GM19468 (cell line): Measurements from ENCODE around the gene FBXO42.
"Not testable (repeated sequence)": the region's sequence is repeated elsewhere in the genome, so short reads cannot be mapped to it uniquely, and the experiment has no call there.

Experiments used
- ATAC-seq: cut with Tn5 transposase; IDR thresholded peaks from one replicate; pipeline ENCODE4 v1.9.1; 2021; ENCODE audit warnings: mild to moderate bottlenecking, moderate library complexity, moderate number of reproducible peaks; ENCODE audit not compliant: unreplicated experiment; ENCODE audit errors: extremely low read depth

Gene FBXO42

DNA sequence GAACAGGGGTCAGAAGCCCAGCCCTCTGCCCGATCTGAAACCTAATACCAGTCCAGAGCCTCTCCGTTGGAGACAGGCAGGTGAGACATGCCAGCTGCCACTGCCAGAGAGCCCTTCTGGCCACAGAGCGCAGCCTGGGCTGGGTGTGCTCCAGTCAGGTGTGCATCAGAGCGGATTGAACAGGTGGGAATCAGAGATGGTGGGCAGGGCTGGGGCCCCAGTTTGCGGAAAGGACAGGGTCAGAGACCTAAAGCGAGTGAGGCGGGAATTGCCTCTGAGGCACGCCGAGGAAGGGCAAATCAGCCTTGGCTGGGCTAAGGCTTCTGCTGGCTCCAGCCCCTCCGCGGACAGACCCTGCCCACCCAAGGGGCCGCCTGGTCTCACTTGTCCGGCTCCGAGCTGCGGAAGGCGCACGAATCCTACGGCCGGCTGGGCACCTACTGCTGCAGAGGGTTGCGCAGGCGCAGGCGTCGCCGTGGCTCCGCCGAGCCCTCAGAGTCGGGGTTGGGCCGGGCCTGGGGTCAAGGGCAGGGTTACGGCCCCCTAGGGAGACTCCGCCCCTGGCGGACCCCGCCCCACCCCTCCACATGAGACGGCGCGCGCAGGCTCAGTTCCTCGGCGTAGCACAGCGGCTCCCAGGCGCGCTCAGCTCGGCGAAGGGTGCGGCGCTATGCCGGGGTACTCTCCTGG lies 125.6 kb downstream of the FBXO42 start:
- ATAC-seq, result no peak

DNA sequence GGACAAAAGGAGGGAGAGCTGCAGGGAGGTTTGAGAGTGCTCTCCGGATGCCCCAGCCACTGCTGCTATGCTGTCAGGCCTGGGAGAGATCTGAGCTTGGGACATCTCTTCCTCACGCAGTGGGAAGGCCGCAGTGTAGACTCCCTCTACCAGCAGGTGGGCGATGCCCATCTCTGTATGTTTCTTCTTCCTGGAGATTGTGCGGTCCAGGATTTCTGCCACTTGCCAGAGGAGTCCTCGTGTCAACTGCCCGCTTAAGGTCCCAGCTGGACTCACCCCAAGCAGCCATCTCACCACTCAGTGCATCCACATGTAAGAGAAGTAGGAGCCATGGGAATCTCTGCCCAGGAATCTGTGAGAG lies 126.2 kb downstream of the FBXO42 start:
- ATAC-seq, result no peak

DNA sequence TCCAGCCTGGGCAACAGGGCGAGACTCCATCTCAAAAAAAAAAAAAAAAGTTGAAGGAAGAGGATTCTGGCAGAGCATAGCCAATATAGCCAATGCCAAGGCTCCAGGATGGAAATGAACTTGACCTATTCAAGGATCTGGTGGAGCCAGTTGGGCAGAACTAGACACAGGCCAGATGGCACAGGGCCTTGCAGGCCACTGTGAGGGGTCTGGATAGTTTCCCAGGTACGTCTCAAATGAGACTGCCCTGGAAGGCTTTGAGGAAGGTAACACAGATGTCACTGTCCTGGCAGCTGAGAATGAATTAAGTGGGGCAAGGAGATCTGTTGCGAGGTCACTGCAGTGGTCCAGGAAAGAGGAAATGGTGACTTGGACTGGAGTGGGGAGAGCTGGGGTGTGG lies 127.8 kb downstream of the FBXO42 start:
- ATAC-seq, result no peak

DNA sequence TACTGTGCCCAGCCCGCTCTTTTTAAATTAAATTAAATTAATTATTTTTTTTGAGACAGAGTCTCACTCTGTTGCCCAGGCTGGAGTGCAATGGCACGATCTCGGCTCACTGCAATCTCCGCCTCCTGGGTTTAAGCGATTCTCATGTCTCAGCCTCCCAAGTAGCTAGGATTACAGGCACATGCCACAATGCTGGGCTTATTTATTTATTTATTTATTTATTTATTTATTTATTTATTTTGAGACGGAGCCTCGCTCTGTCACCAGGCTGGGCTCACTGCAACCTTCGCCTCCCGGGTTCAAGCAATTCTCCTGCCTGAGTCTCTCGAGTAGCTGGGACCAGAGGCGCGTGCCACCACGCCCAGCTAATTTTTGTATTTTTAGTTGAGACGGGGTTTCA lies 129.6 kb downstream of the FBXO42 start:
- not testable (repeated sequence) for ATAC-seq

DNA sequence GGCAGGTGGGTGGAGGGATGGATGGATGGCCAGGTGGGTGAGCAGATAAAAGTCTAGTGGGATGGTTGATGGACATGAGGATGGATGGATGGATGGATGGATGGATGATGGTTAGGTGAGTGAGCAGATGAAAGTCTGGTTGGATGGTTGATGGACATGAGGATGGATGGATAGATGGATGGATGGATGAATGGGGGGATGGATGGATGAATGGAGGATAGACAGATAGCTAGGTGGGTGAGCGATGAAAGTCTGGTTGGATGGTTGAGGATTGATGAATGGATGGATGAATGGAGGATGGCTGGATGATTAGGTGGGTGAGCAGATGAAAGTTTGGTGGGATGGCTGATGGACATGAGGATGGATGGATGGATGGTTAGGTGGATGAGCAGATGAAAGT lies 130.8 kb downstream of the FBXO42 start:
- no peak for ATAC-seq

DNA sequence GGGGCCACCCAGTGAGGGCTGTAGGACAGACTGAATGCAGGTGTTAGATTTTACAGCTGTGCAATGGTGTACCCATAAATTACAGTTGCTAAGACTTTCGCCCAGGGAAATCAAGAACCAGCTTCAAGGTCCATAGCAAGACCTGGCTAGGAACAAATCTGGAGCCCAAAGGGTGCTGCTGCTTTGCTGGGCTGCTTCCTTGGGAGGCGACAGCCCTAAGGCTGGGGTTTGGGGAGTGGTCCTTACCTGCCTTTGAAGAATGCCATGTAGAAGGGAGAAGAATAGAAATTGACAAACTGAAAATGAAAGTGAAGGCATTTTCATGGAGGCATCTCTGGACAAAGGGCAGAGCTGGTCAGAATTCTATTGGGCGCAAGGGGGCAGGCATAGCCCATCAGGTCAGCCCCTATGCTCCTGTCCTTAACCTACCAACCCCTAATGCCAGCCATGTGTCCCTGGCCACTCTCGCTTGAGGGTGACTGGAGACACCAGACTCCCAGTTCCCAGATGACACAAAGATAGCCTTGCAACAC lies 132.2 kb downstream of the FBXO42 start:
- no peak for ATAC-seq

DNA sequence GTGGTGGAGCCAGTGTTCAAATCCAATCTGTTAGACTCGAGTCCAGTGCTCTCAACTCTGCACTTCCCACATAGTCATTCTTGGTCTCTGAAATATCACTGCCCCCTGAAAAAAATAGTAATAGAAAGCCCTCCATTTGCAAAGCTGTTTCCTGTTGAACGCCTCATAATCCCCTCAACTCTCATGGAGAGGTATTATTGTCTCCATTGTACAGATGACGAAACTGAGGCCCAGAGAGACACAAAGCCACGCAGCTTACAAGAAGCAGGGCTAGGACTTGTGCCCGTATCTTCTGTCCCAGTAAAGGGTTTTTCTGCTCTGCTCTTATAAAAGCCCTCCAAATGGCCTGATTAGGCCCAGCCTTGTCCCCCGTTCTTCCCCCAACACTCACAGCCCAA lies 133.6 kb downstream of the FBXO42 start:
- ATAC-seq, result no peak

DNA sequence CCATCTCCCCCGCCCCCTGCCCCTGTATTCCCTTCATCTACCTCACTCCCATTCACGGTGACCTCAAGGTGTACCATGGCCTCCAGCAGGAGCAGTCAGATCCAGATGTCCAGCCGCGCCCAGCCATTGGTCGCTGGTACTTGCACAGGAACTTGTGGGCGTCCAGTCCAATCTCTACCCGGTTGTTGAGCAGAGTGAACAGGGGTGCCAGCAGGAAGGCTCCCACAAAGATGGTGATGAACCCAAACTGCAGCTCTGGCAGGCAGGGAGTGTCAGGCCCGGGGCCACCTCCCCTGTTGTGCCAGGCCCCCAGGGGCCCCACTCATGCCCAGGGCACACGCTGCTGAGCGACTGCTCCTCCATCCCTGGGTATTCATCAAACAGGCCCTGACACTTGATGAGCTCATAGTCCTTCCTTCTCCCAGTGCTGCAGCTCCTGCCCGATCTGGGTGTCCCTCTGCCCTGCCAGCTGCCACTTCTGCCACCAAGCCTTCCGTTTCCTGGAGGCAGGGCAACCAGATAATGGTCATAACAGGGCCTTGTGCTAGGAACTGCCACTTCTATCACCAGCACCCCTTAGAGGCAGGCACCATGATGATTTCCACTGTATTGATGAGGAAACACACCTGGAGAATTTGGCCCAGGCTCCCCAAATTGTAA lies 134.1 kb downstream of the FBXO42 start:
- ATAC-seq, result no peak

DNA sequence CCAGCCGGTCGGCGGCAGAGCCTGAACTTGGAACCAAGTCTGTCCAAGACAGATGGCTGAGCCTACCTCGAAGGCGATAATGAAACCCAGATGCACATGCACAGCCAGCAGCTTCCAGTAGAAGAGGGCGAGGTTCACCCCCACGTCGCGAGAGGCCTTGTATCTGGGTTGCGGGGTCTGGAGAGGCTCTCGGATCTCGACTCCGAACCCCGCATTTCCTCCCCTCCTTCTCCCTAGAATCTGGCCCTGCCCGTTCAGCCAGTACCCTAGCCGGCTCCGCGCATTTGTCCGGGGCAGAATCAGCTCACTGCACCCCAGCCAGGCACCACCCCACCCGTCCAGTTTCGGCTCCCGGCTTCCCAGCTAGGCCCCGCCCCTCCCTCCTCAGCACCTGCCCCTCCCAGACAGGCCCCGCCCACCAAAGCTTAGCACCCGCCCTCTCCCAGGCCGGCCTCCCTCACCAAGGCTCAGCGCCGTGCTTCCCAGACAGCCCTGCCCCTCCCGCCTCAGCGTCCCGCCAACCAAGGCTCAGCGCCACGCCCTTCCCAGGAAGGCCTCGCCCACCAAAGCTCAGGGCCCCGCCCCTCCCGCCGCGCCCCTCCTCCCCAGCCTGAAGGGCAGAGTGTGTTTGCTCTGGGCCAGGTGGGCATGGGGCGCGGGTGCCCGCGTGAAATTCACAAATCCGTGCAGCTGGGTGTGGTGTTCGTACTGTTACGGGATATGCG lies 135.1 kb downstream of the FBXO42 start:
- ATAC-seq, result peak; percentile 78

DNA sequence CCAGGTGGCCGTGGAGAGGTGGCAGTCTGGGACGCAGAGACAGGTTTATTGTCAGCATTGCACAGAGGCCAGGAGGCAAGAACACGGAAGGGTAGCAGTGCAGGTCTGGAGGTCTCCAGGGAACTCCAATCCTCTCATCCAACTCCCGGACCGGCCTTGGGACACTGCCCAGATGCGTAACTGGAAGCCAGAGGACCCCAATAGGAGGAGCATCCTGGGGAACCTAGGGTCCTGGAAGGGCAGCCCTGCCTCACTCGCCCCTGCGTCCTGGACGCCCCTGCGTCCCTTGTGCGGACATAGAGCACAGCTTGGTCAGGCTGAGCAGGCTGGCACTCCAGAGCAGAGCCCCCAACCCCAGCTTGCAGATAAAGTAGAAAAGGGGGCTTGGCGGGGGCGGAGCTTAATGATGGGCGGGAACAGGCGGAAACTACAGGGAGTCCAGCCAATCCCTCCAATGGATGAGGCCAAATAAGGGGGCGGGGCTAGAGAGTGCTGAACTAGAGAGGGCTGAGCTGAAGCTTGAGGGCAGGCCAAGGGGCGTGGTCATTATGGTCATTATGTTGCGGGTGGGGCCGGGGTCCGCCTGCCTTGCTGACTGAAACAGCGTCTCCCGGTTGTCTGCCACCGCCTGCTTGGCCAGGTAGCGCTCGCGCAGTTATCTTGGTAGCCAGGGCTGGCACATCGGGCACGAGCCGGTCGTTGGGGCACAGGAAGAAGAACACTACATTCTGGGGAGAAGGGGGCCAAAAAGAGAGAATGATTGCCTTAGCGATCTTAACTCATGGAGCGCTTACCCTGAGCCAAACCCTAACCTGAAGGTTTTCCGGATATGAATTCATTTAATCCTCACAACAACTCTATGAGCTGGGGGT lies 136.2 kb downstream of the FBXO42 start:
- ATAC-seq, result no peak

DNA sequence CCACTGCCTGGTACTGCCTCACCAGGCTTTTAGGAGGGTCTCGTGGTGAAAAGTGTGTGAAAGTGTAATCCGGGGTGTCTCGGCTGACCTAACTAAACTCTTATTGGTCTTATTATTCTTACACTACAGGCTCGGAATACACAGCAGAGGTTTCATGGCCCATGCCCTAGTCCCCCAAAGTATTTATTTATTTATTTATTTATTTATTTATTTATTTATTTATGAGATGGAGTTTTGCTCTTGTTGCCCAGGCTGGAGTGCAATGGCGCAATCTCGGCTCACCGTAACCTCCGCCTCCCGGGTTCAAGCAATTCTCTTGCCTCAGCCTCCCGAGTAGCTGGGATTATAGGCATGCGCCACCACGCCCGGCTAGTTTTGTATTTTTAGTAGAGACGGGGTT lies 137.0 kb downstream of the FBXO42 start:
- ATAC-seq, result not testable (repeated sequence)

DNA sequence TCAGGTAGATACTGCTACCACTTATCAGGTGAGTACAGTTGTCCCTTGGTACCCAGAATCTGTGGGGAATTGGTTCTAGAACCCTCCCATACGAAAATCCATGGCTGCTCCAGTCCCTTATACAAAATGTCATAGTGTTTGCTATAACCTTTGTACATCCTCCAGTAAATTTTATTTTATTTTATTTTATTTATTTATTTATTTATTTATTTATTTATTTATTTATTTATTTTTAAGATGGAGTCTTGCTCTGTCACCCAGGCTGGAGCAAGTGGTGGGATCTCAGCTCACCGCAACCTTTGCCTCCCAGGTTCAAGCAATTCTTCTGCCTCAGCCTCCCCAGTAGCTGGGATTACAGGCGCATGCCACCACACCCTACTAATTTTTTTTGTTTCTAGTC lies 138.7 kb downstream of the FBXO42 start:
- ATAC-seq, result not testable (repeated sequence)

DNA sequence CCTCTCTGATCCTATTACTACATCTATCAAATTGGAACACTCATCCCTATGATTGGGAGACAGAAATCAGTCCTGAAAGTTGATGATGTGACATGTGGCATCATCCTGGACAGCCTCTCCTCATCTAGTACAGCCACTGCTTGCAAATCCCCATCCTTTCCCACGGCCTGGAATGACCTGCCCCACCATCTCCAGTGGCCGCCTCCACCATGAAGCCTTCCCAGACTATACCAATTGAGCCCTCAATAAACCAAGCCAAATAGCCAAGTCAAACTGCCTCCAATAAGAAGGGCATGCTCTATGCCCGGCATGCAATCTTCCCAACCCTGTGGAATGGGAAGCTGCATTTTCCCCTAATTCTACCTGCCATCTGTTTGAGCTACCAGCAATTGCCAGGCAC lies 139.3 kb downstream of the FBXO42 start:
- ATAC-seq, result no peak

DNA sequence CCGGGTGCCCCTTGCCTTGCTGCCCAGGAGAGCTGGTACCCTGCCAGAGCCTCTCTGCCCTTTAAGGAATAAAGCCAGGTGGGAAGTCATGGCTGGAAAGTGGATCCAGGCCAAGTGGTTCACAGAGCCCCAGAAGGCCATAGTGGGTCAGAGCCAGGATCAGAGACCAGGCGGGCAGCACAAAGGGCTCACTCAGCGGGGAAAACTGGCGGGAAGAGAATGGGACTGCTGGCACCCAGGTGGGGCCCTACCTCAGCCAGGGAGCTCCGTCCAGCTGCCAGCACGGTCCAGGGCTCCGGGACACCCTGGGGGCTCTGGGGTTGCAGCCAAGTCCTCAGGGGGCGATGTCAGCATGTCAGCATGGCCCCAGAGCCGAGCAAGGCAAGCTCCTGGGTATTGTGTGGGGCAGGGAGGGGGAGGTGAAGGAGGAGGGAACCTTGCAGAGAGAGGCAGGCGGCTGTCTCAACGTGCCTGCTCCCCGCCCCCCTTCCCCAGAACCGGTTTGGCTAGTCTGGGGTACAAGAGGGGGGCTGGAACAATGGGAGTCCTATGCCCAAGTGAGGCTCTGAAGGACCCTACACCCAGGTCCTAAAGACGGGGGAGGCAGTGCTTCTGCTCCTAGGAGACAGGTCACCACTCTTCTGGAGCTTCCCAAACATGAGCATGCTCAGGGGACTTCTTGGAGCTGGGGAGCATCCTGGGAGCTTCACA lies 139.9 kb downstream of the FBXO42 start, which contains the start of gene ARHGEF19:
Gene ARHGEF19 (minus strand): TSS at position 402 of the 711 bp plus-strand sequence. CDS start 3,598 bp downstream, outside the sequence.
- no peak for ATAC-seq

DNA sequence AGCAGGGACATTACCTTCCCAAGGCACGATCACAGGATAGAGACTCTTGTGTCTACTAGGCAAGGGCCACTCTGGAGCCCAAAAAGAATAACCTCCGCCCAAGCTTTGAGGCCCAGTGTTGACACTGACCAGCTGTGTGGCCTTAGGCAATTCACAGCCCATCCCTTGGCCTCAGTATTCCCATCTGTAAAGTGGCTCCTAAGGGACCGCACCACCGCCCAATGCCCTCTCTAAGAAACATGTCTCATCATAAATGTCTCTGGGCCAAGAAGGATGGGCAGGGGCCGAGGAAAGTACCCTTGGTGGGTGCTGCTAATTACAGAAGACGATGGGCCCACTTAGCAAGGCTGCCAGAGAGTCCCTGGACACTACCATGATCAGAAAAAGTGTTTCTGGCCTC lies 140.5 kb downstream of the FBXO42 start:
- no peak for ATAC-seq

DNA sequence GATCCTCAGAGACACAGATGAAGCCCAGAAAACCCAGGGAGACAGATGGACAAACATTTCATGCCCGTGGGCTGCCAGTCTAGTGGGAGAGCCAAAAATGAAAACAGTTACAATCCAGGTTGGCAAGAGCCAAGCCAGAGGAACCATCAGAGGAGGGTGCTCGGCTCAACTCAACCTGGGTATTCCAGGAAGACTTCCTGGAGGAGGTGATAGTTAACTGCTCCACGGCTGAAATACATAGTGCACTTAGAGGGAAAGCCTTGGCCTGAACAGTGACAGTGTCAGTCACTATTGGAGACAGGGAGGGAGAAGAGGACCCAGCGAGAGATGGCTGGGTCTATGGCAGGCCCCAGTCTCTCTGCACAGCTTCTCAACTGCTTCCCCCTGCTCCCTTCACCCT lies 141.7 kb downstream of the FBXO42 start:
- ATAC-seq, result no peak

DNA sequence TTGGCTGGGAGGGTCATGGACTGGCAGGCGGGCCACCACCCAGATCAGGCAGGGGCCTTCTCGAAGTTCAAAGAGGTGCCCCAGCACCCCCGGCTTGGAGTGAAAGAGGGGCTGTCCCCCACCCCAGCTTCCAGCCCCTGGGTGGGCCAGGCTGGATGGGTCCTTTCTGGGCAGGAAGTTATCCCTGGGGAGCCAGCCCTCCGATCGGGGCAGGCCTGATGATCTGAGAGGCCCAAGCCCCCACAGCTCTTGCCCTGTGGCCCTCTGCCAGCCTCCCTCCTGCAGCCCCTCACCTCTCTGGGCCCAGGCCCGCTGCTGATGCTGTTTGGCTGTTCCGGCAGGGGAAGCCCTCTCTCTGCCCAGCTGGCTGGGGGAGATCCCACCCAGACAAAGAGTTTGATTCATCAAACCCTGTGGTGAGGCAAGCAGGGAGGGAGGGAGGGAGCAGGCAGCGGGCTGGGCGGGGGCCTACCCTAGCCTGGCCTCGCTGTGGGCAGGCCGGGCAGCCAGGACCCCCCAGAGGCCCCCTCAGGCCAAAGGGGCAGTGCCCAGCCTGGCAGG lies 142.4 kb downstream of the FBXO42 start:
- no peak for ATAC-seq

DNA sequence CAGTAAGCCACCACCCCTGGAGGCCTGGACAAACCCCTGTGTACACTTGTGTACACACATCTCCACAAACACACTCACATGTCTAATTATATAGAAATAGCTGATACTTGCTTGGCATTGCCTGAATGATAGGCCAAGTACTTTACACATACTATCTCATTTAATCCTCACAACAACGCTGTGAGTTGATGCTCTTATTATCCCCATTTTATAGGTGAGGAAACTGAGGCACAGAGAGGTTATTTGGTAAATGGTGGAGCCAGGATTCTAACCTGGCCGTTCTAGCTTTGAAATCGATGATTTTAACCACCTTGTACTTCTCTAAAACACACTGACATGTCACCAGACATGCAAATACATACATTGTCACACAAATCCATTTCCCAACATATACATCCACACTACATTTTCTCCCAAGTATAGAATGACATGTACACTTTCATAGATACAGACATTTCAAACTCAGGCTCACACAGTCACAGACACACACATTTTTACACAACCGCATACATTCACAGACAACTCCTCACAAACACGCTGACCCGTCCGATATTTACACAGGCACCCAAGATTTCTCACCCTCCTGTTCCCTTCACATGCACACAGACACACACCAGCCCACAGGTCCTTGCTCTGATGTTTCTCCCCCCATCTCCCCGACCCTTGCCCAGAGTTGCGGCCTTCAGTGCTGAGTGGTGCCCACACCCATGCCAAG lies 143.0 kb downstream of the FBXO42 start:
- ATAC-seq, result no peak
